Activated CD4-positive, alpha-beta T cell treated with anti-CD3 and anti-CD28 coated beads, Interleukin-2, amount 50 U/mL, for 24 hours (primary cell): ENCODE results near the gene PDE2A.

Experiments used
- DNase-seq, 2 donors: peaks; one replicate each; pipeline ENCODE4 v3.0.0-alpha.2; 2020; ENCODE audit warnings: low read depth in 1 of 2, low spot score in 1 of 2

The PDE2A gene

DNA sequence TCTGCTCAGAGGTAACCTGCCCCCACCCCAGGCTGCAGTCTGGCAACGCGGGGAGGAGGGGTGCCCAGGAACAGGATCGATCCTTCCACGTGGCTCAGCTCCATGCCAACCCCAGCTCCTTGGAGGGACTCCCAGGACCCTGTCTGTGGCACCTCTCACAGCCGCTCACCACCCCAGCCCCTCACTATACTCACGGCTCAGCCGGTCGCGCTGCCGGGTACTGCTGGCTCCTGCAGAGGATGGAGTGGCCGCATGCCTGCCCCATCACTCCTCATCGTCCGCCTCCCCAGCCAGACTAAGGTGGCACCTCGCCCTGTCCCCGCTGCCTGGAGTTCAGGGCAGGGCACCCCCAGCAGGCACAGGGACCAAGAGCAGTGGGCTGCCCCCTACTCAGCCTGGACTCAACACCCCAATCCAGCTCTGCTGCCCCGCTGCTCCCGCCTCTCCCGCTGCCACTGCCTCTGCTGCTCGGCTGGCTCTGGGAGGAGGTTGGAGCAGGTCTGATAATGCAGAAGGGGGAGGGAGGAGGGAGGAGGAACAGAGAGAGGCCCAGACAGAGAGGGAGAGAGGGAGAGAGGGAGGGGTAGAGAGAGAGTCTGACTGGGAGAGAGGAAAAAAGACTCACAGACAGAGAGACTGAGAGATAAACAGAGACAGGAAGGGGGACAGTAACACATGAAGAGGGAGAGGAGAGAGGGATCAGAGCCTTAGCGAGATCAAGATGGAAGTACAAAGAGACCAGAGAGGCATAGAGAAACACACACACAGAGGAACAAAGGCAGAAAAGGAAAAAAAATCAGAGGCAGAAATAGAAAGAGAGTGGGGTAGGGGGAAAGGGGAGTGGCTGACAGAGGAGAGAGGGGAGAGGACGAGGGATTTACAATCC, at the start of gene PDE2A:
PDE2A (minus strand) TSS at position 480 of the 886 bp plus-strand sequence; CDS start at position 265, 215 bp downstream.
- DNase-seq, result no peak

DNA sequence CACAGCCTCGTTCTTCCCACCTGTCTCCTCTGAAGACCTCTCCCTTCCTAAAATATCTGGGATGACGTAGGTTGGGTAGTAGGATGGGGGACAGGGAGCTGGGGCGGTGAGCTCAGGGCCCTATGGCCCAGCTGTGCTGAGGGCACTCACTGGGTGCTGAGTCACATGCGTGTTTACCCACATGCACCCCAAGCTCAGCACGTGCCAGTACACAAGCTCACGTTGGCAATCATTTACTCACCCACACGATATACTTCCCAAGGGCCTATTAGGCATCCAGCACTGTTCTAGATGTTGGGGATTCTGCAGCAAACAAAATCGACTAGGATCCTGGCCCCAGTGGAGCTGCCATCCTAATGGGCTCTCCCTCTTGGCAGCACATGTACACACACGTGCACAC, 49.3 kb upstream of the PDE2A start:
- no peak for DNase-seq

DNA sequence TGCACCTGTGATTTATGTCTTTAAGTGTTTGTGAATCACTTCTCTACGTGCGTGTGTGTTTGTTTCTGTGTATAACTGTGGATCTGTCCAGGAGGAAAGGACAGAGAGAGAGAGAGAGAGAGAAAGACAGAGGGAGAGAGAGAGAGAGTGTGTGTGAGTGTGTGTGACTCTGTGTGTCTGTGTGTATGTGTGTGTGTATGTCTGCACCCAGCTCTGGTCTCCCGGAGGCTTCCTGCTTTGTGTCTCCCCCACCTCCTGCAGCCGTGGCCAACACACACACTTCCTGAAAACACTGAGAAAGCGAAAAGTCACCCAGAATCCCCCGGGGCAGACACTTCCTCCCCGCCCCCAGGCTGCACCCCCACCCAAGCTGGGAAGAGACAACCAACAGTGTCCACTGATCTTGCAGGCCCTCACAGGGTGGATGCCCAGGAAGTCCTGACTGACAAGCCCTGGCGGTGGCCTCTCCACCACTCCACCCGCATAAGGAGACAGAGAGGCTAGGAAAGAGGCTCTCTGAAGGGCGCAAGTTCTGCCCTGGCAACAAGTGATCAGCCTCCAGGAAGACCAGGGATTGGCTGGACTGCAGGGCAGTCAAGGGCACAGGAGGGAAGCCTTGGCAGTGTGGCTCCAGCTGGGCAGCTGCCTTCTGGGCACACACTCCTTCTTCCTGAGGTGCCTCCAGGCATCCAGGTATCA, 48.0 kb upstream of the PDE2A start:
- peak; percentile 67 to 77 for DNase-seq

- no peak for DNase-seq
These were observed 47.4 kb upstream of the PDE2A start for GRCh38 chr11:72721689-72722049.

DNA sequence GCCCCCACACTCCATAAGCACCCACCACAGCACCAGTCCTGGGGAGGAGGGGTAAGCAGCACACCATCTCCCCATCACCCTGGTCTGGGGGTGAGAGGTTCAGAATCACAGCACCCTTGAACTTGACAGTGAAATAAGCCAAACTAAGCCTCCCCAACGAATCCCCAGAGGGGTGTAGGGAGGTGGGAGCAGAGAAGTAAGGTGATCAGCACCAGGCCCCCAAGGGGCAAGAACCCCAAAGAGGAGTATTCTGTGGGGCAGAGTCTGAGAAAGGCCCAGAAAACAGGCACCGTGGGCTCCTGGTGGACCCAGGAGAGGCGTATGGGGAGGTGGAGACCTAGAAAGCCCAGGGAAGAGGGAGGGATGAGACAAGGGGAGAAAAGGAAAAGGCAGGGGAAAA, 47.1 kb upstream of the PDE2A start:
- no peak for DNase-seq

- no peak for DNase-seq
These were observed 46.6 kb upstream of the PDE2A start for GRCh38 chr11:72720784-72721183.

GRCh38 chr11:72720047-72720446, 45.8 kb upstream of the PDE2A start:
- no peak for DNase-seq

DNA sequence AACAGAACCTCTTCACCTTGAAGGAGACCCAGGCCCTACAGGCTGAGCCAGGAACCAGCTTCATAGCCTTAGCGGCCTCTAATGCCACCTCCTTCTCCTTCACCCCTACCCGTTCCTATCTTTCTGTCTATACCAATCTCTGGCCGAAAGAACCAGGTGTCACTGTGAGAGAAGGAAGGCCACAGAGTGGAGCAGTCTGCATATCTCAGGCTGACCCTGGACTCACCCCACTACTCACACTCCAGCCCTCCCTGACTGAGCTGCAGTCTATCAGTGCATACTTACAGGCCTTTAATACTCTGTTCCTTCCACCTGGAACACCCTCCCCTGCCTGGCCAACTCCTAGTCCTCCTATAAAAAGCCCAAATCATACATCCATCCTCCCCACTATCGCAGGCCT, 45.3 kb upstream of the PDE2A start:
- no peak for DNase-seq

DNA sequence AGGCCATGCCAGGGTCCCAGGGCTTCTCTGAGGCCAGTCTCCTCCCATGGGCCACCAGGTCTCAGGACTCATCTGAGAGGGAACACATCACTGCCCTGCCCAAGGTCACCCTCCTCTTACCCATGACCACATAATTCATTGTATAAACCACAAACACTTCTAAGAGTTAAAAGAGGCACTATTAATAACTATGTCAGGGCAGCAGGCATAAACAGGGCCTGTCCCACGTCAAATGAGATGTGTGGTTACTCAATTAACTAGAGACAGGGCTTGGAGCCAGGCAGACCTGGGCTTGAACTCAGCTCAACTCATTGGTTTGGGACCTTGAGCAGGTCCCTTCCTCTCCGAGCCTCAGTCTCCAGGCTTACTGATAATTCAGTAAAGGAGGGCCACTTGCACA, 44.9 kb upstream of the PDE2A start:
- DNase-seq, result no peak

GRCh38 chr11:72718101-72718501, 43.9 kb upstream of the PDE2A start:
- no peak for DNase-seq

DNA sequence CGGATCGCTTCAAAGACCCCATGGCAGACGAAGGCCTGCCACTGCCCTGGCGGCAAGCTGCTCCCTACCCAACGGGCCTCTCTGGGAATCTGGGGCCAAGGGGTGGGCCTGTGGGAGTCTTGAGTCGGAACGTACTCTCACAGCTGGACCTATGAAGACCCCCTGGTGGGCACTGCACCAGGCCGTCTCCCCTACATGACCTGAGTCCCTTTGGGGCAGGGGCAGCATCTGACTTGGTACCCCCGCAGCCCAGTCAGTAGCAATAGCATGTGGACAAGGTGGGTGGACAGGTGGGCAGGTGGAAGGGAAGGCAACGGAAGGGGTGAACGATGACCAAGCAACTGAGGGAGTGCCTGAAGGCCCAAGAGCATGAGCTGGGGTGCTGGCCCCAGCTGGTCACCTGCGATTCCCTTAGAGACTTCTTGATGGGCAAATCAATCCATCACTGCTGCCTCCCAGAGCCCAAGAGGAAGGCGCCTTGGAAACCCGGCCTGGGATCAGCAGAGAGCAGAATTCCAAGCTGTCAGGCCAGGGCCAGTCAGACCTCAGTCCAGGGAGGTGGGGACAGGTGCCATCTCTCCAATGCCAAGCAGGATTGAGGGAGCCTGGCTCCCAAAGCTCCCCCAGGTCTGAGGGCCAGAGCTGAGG, 42.7 kb upstream of the PDE2A start:
- no peak for DNase-seq

- no peak for DNase-seq
These were observed 42.1 kb upstream of the PDE2A start for GRCh38 chr11:72716290-72716689.

GRCh38 chr11:72712841-72713240, 38.6 kb upstream of the PDE2A start:
- no peak for DNase-seq

DNA sequence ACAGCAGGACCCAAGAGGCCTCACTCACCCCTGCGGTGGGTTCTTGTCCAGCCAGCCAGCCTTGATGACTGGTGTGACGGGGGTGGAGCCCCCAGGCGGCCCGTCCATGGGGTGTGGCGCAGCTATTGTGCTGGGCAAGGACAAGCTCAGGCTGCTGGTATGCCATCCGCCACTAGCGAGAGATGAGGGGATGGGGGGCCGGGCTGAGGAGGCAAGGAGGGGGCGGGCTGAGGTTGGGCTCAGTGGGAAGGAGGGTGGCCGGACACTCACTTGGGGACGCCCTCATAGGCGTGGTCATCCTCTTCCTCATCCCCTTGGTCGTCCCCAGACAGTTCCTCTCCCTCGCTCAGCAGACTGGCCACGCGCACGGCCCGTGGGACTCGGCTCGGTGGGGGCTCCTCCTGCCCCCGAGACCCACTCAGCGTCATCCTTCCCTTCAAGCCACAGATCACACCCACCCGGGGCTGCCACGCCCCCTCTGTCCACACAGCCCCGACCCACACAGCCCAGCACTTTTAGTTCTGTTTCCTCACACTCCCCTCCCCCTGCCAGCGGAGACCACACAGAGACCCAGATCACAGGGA, 38.0 kb upstream of the PDE2A start:
- no peak for DNase-seq

GRCh38 chr11:72711141-72711540, 36.9 kb upstream of the PDE2A start:
- no peak for DNase-seq

DNA sequence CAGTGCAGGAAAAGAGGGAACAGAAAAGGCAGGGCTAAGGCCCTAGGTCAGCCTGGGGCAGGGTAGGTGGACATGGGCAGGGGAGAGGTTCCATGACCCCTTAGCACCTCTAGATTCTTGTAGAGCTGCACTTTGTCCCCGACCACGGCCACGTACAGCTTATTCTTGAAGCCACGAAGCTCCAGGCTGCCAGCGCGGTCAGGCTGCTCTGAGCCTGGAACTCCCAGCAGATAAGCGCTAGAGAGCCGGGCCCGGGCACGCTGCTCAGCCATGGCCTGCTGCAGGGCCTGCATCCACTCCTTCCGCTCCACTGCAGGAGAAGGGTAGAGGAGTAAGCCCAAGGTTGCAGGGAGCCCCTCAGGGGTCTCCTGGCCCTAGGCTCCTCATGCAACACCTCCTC, 36.1 kb upstream of the PDE2A start:
- no peak for DNase-seq

DNA sequence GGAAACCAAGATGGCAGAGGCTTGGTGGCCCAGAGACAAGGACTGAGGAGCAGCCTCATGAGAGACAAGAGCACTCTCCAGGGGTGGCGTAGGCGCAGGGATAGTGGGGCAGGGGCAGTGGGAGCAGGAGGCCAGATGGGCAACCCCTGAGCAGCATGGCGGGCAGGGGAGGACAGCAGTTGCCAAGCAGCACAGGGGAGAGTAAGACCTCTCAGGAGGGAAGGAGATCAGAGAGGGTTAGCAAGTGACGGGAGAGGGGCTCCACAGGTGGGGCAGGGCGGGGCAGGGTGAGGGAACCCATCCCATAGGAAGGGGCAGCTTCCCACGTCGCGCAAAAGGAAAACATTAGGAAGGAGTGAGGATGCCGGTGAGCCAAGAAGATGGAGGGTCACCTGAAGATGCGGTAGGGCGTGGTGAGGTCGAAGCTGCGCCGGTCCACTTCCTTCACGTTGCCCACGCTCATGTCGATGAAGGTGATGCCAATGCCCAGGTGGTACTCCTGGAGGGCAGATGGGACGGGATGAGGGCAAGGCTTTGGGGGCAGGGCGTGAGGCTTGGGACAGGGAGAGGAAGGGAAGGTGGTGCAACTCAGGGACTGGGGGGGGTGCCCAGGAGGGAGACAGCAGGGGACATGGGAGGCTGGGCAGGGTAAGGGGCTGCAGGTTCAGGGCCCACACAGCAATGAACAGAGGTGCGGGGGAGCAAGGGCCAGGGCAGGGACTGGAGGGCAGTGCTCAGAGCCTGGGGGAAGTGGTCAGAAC, 35.4 kb upstream of the PDE2A start:
- no peak for DNase-seq

DNA sequence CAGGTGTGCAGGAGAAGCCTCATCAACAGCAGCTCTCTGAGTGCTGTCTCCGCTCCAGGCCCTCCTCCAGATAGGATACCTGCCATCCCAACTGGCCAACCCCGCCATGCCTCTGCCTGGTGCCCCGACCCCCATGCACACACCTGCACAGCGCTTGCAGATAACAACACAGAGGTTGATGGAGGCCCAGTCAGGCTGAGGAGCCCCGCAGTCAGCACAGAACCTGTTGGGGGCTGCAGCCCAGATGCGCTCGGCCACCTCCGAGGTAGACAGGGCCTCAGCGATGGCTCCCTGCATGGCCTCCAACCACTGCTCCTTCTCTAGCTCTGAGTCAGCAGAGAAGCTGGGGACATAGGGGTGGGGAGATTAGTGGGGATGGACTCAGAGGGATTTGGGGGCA, 32.8 kb upstream of the PDE2A start:
- DNase-seq, result no peak

DNA sequence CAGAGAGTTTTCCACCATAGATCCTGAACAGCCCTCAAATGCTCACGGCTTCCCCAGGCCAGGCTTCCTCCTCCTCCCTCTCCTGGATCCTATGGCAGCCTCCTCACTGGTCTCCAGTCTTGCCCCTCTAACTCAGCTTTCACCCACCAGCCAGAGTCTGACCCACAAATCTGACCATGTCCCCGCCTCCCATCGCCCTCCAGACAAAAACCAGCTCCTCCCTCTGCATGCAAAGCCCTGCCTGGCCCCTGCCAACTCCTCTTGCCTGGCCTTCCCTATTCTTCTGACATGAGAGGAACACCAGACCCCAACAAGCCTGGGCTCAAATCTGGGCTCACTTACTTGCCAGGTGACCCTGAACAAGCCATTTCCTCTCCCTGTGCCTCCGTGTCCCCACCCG, 32.4 kb upstream of the PDE2A start:
- DNase-seq, result no peak

DNA sequence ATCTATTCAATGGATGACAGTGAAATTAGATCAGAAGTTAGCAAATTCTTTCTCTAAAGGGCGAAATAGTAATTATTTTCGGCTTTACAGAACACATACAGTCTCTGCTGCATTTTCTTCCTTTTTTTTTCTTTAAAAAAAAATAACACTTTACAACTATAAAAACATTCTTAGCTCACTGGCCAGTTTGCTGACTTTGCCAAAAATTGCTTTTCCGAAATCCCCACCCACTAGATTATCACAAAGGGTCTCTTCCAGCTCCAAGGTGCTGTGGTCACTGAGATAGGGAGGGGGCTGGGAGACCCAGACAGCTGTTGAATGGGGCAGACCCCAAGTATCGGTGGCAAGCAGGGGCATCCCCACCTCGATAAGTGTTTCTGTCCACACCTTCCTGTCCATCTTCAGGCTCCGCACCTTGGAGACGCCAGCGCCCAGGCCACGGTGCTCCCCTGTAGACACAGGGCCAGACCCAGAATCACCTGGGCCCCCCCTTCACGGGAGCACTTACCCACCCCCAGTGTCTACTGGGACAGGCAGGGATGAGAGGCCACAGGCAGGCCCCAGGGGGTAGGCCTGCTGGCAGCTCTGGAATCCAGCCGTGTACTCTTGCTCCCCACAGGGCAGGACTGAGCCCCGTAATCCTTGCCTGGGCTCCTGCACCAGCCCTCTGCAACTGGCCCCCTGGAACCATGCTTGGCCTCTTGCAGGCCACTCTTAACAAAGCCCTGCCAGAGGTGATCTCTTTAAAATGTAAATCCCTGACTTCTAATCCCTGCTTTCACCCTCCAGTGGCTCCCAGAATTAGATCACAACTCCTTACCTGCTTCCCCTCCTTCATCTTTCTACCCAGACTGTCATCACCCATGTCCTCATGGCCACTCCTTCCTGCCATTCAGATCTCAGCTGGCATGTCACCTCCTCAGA, 31.5 kb upstream of the PDE2A start:
- no peak for DNase-seq
